Vagina (tissue), 2 donors: ENCODE measurements around the gene PSEN2. TPM values are rescaled to one million over a fixed set of nuclear protein-coding genes. Genes with fewer than 3 reads are reported as not detected.

Experiments
- DNase-seq, 2 donors: peaks; one replicate each; pipeline ENCODE4 v3.0.0-alpha.2; 2017; ENCODE audit errors: extremely low spot score in 2 of 2
- H3K27ac ChIP-seq: fragments of 200-600 bp; sonication (generic); one replicate; pipeline ENCODE4 v1.5.1; 2019
- H3K27me3 ChIP-seq: fragments of 200-600 bp; sonication (generic); one replicate; pipeline ENCODE4 v1.5.1; 2019
- H3K36me3 ChIP-seq, 2 donors: fragments of 200-600 bp; sonication (generic); one replicate each; pipeline ENCODE4 v1.5.1; 2017 to 2019
- H3K4me1 ChIP-seq: fragments of 200-600 bp; sonication (generic); one replicate; pipeline ENCODE4 v1.5.1; 2019
- H3K4me3 ChIP-seq, 2 donors: fragments of 200-600 bp; sonication (generic); 1 replicate in 1 of 2; 2 replicates in 1 of 2; pipeline ENCODE4 v1.5.1; 2016 to 2019
- H3K9me3 ChIP-seq: fragments of 200-600 bp; sonication (generic); one replicate; pipeline ENCODE4 v1.5.1; 2019
- POLR2A ChIP-seq, 2 donors: fragments of 450-650 bp; IDR thresholded peaks; one replicate each; pipeline ENCODE4 v1.6.1; 2017; ENCODE audit warnings: antibody characterized with exemption in 2 of 2, mild to moderate bottlenecking in 2 of 2, moderate library complexity in 2 of 2
- POLR2AphosphoS5 ChIP-seq, 2 donors: sonication (generic); formaldehyde crosslinking; IDR thresholded peaks; one replicate each; pipeline ENCODE4 v1.9.0; 2017; ENCODE audit warnings: antibody characterized with exemption in 2 of 2, mild to moderate bottlenecking in 2 of 2, low read depth in 1 of 2; ENCODE audit not compliant: insufficient read depth in 1 of 2
- intact Hi-C: fragments of 100-400 bp; cut with DNase I; formaldehyde crosslinking; loops from one replicate; pipeline ENCODE4 v1.15.1; 2023
- total RNA-seq: library from RNA; depleted of rRNA; stranded (reverse); fragments of >200 nt; gene quantifications from one replicate; pipeline ENCODE4 v1.2.3, GENCODE V29; 2016
- TF ChIP-seq, protein P1 (sequence below), 3 experiments: fragments of 450-650 bp in 2 of 3; fragments of 200-600 bp in 1 of 3; sonication (generic) in 1 of 3; IDR thresholded peaks; one replicate each; pipeline ENCODE4 v1.5.1; 2017 to 2019; ENCODE audit warnings: antibody characterized with exemption in 3 of 3, mild to moderate bottlenecking in 2 of 3, moderate library complexity in 2 of 3

Gene PSEN2
- total RNA-seq, 1 donor from 2014 or later, result 22.1 TPM

DNA sequence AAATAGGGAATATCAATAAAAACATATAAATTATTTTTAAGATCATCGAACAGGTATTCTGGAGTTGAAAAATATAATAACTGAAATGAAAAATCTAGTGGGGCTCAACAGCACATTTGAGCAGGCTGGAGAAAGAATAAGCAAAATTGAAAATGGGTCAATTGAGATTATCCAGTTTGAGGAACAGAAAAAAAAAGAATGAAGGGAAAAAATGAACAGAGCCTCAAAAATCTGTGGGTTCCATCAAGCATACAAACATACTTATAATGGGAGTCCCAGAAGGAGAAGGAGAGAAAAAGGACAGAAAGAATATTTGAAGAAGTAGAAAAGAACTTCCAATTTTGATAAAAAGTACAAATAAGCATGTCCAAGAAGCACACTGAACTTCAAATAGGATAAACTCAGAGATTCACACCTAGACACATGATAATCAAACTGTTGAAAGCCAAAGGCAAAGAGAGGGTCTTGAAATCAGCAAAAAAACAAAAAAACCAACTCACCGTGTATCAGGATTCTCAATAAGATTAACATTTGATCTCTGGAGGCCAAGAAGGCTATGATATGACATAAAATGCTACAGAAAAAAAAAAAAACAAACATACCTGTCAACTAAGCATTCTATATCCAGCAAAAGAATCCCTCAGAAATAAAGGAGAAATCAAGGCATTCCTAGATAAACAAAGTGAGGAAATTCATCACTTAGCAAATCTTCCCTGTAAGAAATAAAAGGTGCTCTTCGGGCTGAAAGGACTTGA lies 64.2 kb downstream of the PSEN2 start:
- H3K27me3 ChIP-seq, result no peaks in the 10 kb centered on the region
- DNase-seq, result no peak
- H3K27ac ChIP-seq, result no peak overlapping the region
- TF ChIP-seq, protein P1, sequence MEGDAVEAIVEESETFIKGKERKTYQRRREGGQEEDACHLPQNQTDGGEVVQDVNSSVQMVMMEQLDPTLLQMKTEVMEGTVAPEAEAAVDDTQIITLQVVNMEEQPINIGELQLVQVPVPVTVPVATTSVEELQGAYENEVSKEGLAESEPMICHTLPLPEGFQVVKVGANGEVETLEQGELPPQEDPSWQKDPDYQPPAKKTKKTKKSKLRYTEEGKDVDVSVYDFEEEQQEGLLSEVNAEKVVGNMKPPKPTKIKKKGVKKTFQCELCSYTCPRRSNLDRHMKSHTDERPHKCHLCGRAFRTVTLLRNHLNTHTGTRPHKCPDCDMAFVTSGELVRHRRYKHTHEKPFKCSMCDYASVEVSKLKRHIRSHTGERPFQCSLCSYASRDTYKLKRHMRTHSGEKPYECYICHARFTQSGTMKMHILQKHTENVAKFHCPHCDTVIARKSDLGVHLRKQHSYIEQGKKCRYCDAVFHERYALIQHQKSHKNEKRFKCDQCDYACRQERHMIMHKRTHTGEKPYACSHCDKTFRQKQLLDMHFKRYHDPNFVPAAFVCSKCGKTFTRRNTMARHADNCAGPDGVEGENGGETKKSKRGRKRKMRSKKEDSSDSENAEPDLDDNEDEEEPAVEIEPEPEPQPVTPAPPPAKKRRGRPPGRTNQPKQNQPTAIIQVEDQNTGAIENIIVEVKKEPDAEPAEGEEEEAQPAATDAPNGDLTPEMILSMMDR (IDR thresholded peaks at IDR 0.05), result no peak
- TF ChIP-seq POLR2A (IDR thresholded peaks at IDR 0.05) (no peak), POLR2AphosphoS5 (IDR thresholded peaks at IDR 0.05; ENCODE audit: insufficient read depth in 1 of 2, low read depth in 1 of 2) (no peak)
- peaks cover 9% of the 10 kb centered on the region for H3K4me1 ChIP-seq
- intact Hi-C loops, result no loop called here
- H3K36me3 ChIP-seq, result no peaks in the 10 kb centered on the region
- H3K9me3 ChIP-seq, result no peaks in the 10 kb centered on the region
- no peak overlapping the region for H3K4me3 ChIP-seq

DNA sequence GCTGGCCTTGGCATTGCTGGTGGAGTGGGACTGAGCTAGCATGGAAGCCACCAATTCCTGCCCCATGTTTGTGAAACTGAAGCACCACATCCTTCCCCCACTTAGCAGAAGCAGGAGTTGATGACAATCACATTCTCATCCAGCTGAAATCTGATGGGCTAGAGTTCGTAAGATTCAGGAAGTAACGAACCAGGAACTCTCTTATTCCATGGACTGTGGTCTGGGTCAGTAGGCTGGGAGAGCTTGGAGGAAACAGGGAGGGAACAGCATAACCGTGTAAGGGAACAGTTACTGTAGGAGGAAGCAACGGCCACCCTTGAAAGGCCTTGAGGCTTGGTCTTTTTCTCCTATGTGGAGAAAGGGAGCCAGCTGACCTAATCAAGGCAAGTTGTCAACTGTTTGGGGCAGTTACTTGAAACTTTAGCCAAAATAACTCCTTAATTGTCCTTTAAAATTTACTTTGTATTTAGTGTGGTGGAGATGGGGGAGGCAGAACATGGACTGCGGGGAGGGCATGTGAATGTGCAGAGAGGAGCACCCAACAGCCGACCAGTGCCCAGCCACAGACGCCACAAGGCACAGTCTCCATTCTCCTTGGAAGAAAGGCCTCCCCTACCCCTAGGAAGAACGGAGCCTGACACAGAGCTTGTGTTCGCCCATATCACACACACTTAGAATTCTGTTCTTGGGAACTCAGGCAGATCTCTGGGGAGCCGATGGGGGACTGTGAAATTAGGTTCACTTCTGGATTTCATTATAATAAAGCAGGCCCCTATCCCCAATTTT lies 67.7 kb downstream of the PSEN2 start:
- no peaks in the 10 kb centered on the region for H3K36me3 ChIP-seq
- TF ChIP-seq, protein P1 (IDR thresholded peaks at IDR 0.05), result no peak
- no peak for TF ChIP-seq POLR2A (IDR thresholded peaks at IDR 0.05)
- TF ChIP-seq POLR2AphosphoS5 (IDR thresholded peaks at IDR 0.05; ENCODE audit: insufficient read depth in 1 of 2, low read depth in 1 of 2), result no peak
- no peaks in the 10 kb centered on the region for H3K27me3 ChIP-seq
- peaks cover 29% of the 10 kb centered on the region for H3K4me1 ChIP-seq
- no peak overlapping the region for H3K4me3 ChIP-seq
- H3K9me3 ChIP-seq, result no peaks in the 10 kb centered on the region
- intact Hi-C loops, result no loop called here
- H3K27ac ChIP-seq, result peak overlapping the region; percentile 93
- peak; percentile 34 to 81 for DNase-seq

GRCh38 chr1:226938903-226939437 lies 68.6 kb downstream of the PSEN2 start:
- no peak for DNase-seq
- Histone ChIP-seq H3K27me3 (no peaks in the 10 kb centered on the region), H3K27ac (peak overlapping the region; percentile 93), H3K9me3 (no peaks in the 10 kb centered on the region), H3K36me3 (no peaks in the 10 kb centered on the region), H3K4me3 (peak overlapping the region; percentile 86 to 90), H3K4me1 (peaks cover 32% of the 10 kb centered on the region)
- intact Hi-C loops, result no loop called here
- TF ChIP-seq POLR2A (IDR thresholded peaks at IDR 0.05), result no peak
- TF ChIP-seq POLR2AphosphoS5 (IDR thresholded peaks at IDR 0.05; ENCODE audit: insufficient read depth in 1 of 2, low read depth in 1 of 2), result peak in 1 of 2 donors; percentile 34

GRCh38 chr1:226939438-226940028 lies 69.1 kb downstream of the PSEN2 start:
- Histone ChIP-seq H3K36me3 (no peaks in the 10 kb centered on the region), H3K4me3 (peak overlapping the region; percentile 86 to 90), H3K27ac (peak overlapping the region; percentile 93), H3K9me3 (no peaks in the 10 kb centered on the region), H3K27me3 (no peaks in the 10 kb centered on the region), H3K4me1 (peaks cover 35% of the 10 kb centered on the region)
- TF ChIP-seq POLR2AphosphoS5 (IDR thresholded peaks at IDR 0.05; ENCODE audit: insufficient read depth in 1 of 2, low read depth in 1 of 2) (peak in 1 of 2 donors; percentile 99), POLR2A (IDR thresholded peaks at IDR 0.05) (peak; percentile 67 to 95)
- TF ChIP-seq, protein P1 (IDR thresholded peaks at IDR 0.05), result no peak
- intact Hi-C loops, result loop anchor here (2.0 kb wide), 1 partner anchor 33 kb away; no protein-coding TSS in a partner anchor
- DNase-seq, result no peak
